Adrenal gland (tissue), 12 donors: ENCODE results near the gene MCM5. TPM values are rescaled to one million over a fixed set of nuclear protein-coding genes. Genes with fewer than 3 reads are reported as not detected.

Experiments used
- DNase-seq, 7 donors: peaks; one replicate each; pipeline ENCODE4 v3.0.0-alpha.2; 2019 to 2020
- H3K27ac ChIP-seq, 5 donors: fragments of 200-600 bp; sonication (generic) in 4 of 5; 1 replicate in 3 of 5; 2 replicates in 2 of 5; pipeline versions ENCODE4 v1.5.1 to v1.8.0; 2016 to 2020; ENCODE audit warnings: mild to moderate bottlenecking in 1 of 5
- H3K27me3 ChIP-seq: fragments of 200-600 bp; 2 replicates; pipeline ENCODE4 v1.8.0; 2021
- H3K36me3 ChIP-seq, 2 donors: fragments of 200-600 bp; replicated peaks in 1 of 2; 1 replicate in 1 of 2; 2 replicates in 1 of 2; pipeline versions ENCODE4 v1.5.1 to v1.8.0; 2018 to 2022
- H3K4me1 ChIP-seq, 2 donors: fragments of 200-600 bp; replicated peaks in 1 of 2; 1 replicate in 1 of 2; 2 replicates in 1 of 2; pipeline versions ENCODE4 v1.5.1 to v1.8.0; 2018 to 2021
- H3K4me3 ChIP-seq, 4 donors: fragments of 200-600 bp; sonication (generic) in 3 of 4; one replicate each; pipeline ENCODE4 v1.5.1; 2016 to 2018
- H3K9me3 ChIP-seq, 3 donors: fragments of 200-600 bp; sonication (generic) in 1 of 3; replicated peaks in 1 of 3; 1 replicate in 2 of 3; 2 replicates in 1 of 3; pipeline versions ENCODE4 v1.5.1 to v1.8.0; 2016 to 2021
- CTCF ChIP-seq, 6 experiments: fragments of 450-650 bp in 4 of 6; fragments of 200-600 bp in 2 of 6; sonication (generic) in 1 of 6; IDR thresholded peaks; 1 replicate in 5 of 6; 2 replicates in 1 of 6; pipeline versions ENCODE4 v1.5.1 to v1.8.0; 2016 to 2021; ENCODE audit warnings: antibody characterized with exemption in 6 of 6, mild to moderate bottlenecking in 2 of 6, moderate library complexity in 1 of 6
- POLR2A ChIP-seq, 2 donors: fragments of 450-650 bp; IDR thresholded peaks; one replicate each; pipeline ENCODE4 v1.6.1; 2017; ENCODE audit warnings: antibody characterized with exemption in 2 of 2, mild to moderate bottlenecking in 2 of 2, moderate library complexity in 1 of 2
- WGBS, 4 donors: extraction: QIAGEN DNeasy Blood & Tissue Kit in 2 of 4; methylation state at CpG; one replicate each; pipeline versions ENCODE4 v1.1.5 to v1.1.7; 2013 to 2017; 5-methylcytosine and 5-hydroxymethylcytosine counted together
- intact Hi-C, 2 donors: fragments of 100-400 bp; cut with DNase I; formaldehyde crosslinking; loops; one replicate each; pipeline versions ENCODE4 v1.14.1 to v1.15.0; 2022 to 2023
- polyA plus RNA-seq, 3 donors: library from polyadenylated mRNA; stranded (reverse); fragments of 200-250 nt in 2 of 3; fragments of 350-450 nt in 1 of 3; fragmentation: Illumina TruSeq in 1 of 3; extraction: RNeasy Lipid Tissue Mini Kit (QIAGEN cat#74804) in 1 of 3; gene quantifications; one replicate each; pipeline ENCODE4 v1.2.3, GENCODE V29; 2013 to 2014
- total RNA-seq, 9 donors: library from RNA; depleted of rRNA in 4 of 9; stranded (reverse); fragments of >200 nt in 4 of 9; fragments of 120-200 nt in 1 of 9; fragmentation: NEBNext Ultra II Directional in 1 of 9; extraction: Animal tissue kit (Norgen Biotek cat#: 25700) in 1 of 9; gene quantifications; one replicate each; pipeline versions ENCODE4 v1.1.0 to v1.2.4, GENCODE V29; 2013 to 2023
- donor health status: healthy with polysubstance abuse.
- donor health status: Bipolar disorder and iron deficiency.
- donor health status: DM: yes; HTN: yes; CAD: no.
- donor health status: DM: no; HTN: no; CAD: no.
- donor health status: DM: no; HTN: no; CAD: no.
- donor health status: DM: yes; HTN: yes; CAD: no.

Gene MCM5
- total and polyA plus RNA-seq, 12 donors: 3.9 to 20.7 (median 14.6) TPM

- H3K27ac ChIP-seq: no peak overlapping the region
- H3K36me3 ChIP-seq: no peaks in the 10 kb centered on the region
- WGBS, 4 donors: 81 to 85% (median 84%) methylated on average over 9 to 13 of the region's 13 CpGs
- H3K9me3 ChIP-seq: no peaks in the 10 kb centered on the region
- H3K27me3 ChIP-seq: no peaks in the 10 kb centered on the region
- no peak for DNase-seq
- intact Hi-C loops: no loop called here
- TF ChIP-seq POLR2A (IDR thresholded peaks at IDR 0.05): no peak
- no peak for TF ChIP-seq CTCF (IDR thresholded peaks at IDR 0.05)
- no peak overlapping the region for H3K4me3 ChIP-seq
- H3K4me1 ChIP-seq: no peaks in the 10 kb centered on the region
Observed at GRCh38 chr22:35452810-35453743, 53.1 kb downstream of the MCM5 start.

DNA sequence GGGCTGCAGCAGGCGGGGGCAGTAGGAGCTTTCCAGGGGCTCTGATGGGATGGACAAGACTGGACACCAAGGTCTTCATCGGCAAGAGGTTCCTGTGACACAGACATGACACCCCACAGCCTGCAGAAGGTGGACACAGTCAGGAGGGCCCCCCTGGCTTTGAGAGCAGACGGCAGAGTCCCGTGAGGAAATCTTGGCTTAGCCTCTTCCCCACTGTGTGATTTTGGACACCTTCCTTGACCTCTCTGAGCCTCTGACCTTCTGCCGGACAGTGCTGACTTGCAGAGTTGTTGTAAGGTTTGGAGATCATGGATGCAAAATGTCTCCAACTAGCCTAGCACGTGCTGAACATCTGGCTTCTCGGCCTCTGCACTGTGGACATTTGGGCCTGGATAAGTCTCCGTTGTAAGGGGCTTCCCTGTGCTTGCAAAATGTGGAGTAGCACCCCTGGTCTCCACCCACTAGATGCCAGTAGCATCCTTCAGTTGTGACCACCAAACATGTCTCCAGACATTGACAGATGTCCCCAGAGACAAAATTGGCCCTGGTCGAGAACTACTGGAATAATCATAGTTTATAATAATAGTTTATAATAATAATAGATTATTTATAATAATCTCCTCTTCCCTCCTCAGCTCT is 54.6 kb downstream of the MCM5 start:
- H3K27ac ChIP-seq: no peak overlapping the region
- intact Hi-C loops: no loop called here
- WGBS, 4 donors: 22 to 44% (median 35%) methylated on average over 4 to 9 of the region's 9 CpGs
- TF ChIP-seq CTCF (IDR thresholded peaks at IDR 0.05): peak in 4 of 6 experiments; percentile 31 to 44 (median 38)
- no peak for TF ChIP-seq POLR2A (IDR thresholded peaks at IDR 0.05)
- no peak overlapping the region for H3K4me3 ChIP-seq
- peak in 1 of 7 donors; percentile 22 for DNase-seq
- no peaks in the 10 kb centered on the region for H3K4me1 ChIP-seq
- no peaks in the 10 kb centered on the region for H3K36me3 ChIP-seq
- no peaks in the 10 kb centered on the region for H3K27me3 ChIP-seq
- no peaks in the 10 kb centered on the region for H3K9me3 ChIP-seq

DNA sequence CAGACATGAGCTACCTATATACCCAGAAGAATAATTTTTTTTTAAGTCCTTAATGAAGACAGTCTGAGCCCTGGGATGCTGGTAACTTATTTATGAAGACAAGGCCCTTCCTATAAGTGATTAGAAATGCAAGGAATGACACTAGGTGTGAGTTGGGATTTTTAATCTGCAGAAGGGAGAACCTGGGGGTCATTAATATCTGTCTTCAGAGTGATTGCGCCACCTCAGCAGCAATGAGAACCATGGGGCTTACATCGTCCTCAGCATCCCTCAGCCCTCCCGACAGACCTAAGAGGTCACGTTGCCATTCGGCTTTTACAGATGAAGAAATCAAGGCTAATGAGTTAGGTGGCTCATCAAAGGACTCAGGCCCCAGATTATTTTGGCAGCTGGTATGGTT is 55.6 kb downstream of the MCM5 start:
- Histone ChIP-seq H3K9me3 (no peaks in the 10 kb centered on the region), H3K4me1 (no peaks in the 10 kb centered on the region), H3K36me3 (no peaks in the 10 kb centered on the region), H3K27ac (no peak overlapping the region), H3K27me3 (no peaks in the 10 kb centered on the region), H3K4me3 (no peak overlapping the region)
- 76 to 96% (median 84%) methylated on average over 5 of the region's 5 CpGs for WGBS, 4 donors
- TF ChIP-seq POLR2A (IDR thresholded peaks at IDR 0.05): no peak
- no peak for TF ChIP-seq CTCF (IDR thresholded peaks at IDR 0.05)
- intact Hi-C loops: no loop called here
- no peak for DNase-seq

DNA sequence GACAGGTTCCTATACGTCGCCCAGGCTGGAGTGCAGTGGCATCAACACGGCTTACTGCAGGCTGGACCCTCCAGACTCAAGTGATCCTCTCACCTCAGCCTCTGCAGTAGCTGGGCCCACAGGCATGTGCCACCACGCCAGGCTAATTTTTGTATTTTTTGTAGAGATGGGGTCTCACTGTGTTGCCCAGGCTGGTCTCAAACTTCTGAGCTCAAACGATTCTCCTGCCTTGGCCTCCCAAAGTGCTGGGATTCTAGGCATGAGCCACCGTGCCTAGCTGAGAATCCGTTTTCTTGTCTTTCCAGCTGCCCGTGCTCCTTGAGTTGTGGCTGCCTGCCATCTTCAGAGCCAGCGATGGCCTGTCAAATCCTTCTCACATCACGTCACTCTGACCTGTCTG is 56.8 kb downstream of the MCM5 start:
- Histone ChIP-seq H3K36me3 (no peaks in the 10 kb centered on the region), H3K4me1 (no peaks in the 10 kb centered on the region), H3K27me3 (no peaks in the 10 kb centered on the region), H3K9me3 (no peaks in the 10 kb centered on the region), H3K27ac (no peak overlapping the region), H3K4me3 (no peak overlapping the region)
- no peak for DNase-seq
- WGBS, 4 donors: 83 to 94% (median 92%) methylated on average over 10 of the region's 10 CpGs
- intact Hi-C loops: no loop called here
- TF ChIP-seq CTCF (IDR thresholded peaks at IDR 0.05): no peak
- no peak for TF ChIP-seq POLR2A (IDR thresholded peaks at IDR 0.05)
